GM18498 (cell line): ENCODE results near the gene SMTNL2.

Source experiments
- ATAC-seq: cut with Tn5 transposase; IDR thresholded peaks from one replicate; pipeline ENCODE4 v1.9.1; 2021; ENCODE audit warnings: mild to moderate bottlenecking, moderate library complexity; ENCODE audit not compliant: unreplicated experiment

SMTNL2 gene

DNA sequence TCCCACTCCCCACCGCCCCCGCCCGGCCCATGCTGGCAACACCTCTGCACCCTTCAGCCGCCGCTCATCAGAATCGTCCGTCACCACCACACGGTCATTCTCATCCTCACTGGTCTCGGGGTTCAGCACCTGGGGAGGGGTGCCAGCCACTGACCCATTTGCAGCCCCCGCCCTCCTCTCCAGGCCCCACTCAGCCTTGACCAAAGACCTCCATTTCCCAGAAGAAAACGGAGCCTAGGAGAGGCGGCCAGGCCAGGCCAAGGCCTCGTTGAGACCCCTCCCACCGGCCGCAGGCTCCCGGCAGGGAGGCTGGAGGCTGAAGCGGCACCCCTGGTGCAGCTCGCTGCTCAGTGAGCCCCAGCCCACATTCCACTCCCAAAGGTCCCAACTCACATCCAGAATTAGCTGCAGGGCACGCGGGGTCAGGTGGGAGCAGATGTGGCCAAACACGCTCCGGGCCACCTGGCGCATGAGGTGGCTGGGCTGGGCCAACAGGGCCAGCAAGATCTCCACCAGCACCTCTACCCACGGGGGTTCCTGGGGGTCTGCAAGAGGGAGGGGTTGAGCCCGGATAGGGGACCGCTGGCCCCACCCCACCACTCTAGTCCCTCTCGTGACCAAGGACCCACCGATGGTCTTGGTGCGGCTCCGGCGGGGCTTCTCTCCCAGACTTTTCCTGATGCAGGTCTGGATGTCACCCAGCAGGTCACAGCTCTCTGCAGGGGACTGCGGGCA is 38.9 kb upstream of the SMTNL2 start:
- no peak for ATAC-seq

- no peak for ATAC-seq
Observed at GRCh38 chr17:4547118-4547906, 37.0 kb upstream of the SMTNL2 start.

- no peak for ATAC-seq
Observed at GRCh38 chr17:4548061-4548461, 36.3 kb upstream of the SMTNL2 start.

DNA sequence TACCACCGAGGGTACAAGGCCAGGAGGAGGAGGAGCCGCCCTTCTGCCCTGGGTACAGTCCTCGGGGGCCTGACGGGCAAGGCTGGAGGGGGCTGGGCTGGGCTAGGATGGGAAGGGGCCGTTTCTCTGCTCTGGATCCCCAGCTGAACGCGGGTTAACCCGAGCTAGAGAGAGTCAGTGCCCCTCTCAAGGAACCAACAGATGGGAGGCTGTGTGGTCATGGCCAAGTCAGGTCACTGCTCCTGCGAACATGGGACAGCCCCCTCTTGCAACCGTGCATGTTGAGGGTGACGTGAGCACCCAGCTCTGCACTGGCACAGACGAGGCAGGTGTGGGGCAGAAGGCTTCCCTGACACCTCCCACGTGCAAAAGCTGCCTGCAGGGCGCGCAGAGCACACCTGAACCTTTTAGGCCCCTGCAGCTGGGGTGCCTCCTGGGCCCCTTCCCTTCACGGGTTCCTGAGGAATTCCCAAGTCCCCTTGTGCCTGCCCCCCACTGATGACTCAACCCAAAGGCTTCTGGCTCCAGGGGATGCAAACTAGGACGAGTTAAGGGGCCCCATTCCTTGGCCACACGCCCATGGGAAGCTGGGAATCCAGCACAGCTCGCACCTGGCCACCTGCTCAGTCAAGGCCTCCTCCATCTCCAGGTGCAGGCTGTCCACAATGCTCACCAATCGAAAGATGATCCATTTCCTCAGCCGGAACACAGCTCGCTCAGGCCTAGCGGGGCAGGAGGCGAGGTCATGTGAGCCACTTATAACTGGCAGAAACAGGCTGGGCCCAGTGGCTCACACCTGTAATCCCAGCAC is 35.4 kb upstream of the SMTNL2 start:
- no peak for ATAC-seq

DNA sequence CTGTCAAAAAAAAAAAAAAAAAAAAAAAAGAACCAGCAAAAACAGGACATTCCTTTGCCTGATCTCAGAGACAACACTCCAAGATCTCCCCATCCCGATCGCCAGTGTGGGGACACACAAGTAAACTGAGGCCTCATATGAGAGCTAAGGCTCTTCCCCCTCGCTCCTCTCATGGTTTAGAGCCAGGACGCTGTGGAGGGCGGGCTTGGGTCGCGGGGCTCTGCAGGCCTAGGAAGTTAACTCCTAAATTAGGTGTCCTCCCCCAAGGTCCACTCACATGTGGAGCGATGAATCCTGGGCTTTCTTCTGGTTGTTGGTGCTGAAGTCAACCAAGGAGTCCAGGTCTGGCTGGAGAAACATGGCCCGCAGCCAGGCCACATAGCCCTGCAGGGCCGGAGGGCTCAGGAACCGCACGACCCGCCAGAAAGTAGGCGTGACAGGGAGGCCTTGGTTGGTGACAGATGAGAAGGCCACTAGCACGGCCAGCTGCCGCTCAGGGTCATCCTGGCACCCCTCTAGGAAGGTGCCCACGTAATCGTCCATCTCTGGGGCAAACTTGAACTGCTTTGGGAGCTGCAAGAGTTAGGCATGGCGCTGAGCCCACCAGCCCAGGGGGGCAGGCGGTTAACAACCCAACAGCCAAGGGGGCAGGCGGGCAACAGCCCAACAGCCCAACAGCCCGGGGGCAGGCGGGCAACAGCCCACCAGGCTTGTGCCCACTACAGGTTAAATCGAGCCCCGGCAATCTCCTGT is 34.4 kb upstream of the SMTNL2 start:
- no peak for ATAC-seq

- ATAC-seq = no peak
Observed at GRCh38 chr17:4550534-4551039, 33.7 kb upstream of the SMTNL2 start.

GRCh38 chr17:4551141-4551540 is 33.2 kb upstream of the SMTNL2 start:
- ATAC-seq = no peak

DNA sequence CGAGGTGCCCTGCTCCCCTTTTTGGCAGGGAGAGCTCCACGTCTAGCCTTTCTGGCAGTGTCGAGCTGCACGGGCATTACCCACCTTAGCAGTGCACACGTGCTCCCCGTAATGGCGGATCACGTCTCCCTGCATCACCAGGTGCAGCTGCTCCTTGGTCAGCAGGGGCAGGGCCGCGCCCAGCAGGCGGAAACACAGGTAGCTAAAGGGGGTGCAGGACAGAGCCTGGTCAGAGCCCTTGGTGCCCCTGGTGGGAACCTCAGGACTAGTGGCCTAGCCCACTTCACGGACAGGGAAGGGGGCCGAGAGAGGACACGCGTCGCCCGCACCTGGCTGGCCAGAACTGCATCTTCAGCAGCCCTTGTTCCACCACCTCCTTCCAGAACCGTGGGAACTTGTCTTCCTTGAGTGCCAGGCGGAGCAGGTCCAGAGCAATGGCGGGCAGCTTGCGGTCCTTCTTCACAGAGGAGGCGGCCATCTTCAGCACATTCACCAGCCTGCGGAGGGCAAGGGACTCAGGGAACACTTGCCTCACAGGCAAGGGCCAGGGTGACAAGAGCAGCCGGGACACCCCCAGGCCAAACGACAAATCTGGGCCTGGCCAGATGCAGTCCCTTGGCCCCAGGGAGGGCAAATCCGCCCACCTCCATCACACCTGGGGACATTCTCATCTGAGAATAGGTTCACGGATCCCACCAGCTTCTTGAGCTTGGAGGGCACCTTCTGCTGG is 32.4 kb upstream of the SMTNL2 start:
- no peak for ATAC-seq

GRCh38 chr17:4553669-4554068 is 30.7 kb upstream of the SMTNL2 start:
- ATAC-seq = no peak

DNA sequence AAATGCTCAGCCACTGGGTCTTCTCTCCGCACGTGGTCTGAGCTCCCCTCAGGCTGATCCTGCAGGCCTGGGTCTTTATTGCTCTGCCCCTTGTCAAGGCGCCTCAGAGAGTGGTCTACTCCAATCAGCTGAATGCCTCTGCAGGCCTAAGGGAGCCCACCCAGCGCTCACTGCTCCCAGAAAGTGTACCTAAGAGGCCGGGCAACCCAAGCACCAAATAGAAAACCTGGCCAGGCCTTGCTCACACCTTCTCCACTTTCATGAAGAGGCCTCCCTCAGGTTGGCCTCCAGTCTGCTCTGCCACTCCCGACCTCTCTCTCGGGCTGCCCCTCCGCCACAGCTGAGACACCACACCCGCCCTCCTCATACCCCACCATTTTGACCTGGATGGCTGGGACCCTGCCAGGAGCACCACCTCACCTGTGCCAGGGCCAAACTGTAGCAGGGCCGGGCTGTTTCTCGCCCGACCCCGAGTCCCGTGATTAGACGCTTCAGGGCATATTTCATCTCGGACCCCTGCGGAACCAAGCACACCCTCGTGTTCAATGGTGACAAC is 29.8 kb upstream of the SMTNL2 start:
- peak; percentile 4 for ATAC-seq

DNA sequence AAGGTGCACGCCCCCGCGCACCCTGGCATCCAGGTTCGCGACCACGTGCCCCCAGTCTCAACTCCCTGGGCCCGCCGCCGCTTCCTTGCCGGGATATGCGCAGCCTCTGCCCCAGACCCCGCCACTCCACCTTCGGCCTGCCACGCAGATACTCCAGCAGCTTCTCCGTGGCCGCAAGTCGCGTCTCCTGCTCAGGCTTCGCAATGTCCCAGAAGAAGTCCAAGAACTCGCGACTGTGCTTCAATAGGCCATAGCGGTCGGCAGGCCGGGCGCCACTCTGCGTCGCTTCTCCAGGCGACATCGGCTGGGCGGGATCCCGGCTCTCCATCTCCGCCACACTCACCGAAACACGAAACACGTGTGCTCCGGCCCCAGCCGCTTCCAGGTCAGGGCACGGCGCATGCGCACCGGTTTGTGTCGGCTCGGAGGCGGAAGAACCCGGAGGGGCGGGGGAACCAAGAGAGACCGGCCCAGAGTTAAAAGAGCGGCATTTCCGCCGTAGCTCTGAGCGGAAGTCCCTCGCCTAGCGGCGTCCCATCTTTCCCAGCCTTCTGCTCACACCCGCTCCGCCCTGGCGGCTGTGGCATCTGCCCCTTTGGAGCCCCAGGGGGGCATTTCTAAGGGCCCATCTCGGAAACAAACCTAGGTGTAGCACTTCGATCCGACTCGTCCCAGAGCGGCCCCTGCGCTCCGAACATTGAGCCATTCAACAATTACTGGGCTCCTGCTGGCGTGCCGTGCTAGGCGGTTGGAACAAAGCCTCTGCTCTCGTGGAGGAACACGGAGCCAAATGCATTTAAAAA is 29.1 kb upstream of the SMTNL2 start, which contains the start of gene MYBBP1A:
Gene MYBBP1A, minus strand, starts transcription at position 388 of the 803 bp plus-strand sequence. Its CDS starts 60 bp downstream, at position 328.
- peak; percentile 88 for ATAC-seq

DNA sequence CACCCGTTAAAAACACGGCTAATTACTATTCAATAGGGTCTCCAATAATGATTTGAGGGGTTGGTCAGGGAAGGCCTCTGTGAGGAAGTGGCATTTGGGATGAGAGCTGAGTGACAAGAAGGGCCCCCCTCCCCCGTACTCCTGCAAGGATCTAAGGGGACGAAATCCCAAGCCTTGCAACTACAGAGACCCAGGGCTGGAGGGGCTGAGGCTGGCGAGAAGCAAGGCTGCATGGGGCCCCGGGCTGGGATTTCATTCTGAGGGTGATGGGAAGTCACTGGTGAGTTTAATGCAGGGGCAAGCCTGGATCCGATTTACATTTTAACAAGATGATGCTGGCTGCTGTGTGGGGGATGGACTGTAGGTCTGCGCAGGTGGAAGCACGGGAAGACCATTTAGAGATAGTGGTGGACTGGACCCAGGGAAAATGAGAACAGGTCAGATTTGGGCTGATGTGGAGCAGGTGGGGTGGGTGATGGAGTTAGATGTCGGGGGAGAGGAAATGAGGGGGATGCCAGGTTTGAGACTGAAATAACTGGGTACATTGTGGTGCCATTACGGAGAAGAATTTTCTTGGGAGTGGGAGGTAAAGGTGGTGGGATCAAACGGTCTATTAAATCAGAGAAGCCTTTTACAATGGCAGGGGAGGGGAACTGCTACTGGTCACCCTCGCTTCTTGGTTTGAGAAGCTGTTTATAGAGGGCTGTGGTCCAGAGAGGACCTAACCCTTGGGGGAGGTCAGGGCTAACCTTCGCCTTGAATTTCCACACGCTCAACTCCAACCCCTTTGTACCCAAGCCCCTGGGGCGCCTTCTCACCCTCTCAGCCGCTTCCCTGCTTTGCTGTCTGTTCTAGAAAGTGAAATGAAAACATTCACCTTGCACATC is 28.2 kb upstream of the SMTNL2 start:
- ATAC-seq = no peak

DNA sequence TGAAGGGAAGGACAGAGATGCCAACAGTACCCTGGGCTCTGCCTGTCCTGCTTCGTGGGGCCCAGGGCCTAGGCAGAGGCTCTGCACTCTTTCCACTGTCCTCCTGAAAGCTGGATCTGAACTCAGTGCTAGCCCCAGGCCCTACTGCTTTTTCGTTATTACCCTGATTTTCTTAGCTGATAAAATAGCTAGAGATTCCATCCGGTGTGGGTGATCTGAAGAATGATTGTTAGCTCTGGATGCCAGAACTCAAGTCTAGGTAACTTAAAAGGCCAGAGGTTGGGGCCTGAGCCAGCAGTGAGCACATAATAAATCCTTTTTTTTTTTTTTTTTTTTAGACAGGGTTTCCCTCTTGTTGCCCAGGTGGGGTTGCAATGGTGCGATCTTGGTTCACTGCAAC is 27.3 kb upstream of the SMTNL2 start:
- no peak for ATAC-seq

DNA sequence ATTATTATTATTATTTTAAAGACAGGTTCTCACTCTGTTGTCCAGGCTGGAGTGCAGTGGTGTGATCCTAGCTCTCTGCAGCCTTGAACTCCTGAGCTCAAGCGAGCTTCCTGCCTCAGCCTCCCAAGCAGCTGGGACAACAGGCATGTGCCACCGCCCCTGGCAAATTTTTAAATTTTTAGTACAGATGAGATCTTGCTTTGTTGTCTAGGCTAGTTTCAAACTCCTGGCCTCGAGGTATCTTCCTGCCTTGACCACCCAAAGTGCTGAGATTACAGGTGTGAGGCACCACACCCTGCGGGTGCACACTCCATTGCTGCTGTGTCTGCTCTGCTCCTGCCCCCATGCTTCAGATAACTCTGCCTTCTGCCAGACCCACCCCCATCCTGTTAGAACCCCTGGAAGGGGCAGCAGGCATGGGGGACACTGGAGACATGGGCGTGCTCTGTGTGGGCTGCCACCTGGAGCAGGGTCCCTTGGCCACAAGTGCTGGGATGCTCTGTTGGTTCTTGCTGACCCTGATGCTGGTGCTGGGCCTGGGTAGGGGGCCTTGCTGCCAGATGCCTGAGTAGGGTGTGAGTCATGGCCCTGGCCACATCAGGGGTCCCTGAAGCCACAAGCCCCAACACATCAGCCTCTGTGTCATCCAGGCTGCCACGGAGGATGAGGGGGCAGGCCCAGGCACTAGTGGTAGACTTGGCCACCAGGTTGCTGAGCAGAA is 26.5 kb upstream of the SMTNL2 start:
- ATAC-seq = no peak

DNA sequence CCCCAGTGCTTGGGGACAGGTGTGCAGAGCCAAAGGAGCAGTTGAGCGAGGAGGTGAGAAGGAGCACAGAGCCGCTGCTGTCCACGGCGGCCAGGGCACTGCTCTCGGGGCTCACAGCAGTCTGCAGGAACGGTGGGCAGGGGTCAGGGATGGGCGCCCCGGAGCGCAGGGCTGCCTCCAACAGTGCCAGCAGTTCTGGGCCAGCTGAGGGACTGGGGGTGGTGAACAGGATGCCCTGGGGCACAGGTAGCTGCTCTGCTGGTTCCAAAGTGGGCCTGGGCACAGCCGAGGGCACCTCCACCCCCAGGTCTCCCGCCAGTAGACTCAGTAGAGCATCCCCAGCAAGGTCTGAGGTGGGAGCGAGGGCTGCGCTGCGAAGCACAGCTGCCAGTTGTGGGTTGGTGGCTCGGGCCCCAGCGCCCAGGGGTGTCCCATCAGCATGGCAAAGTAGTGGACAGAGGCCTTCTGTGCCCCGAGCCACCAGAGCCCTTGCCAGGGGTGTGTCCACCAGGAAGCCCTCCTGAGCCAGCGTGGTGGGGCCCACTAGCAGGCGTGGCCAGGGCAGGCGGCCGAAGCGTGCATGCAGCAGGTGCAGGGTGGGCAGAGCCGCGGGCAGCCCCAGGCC is 25.9 kb upstream of the SMTNL2 start:
- ATAC-seq = no peak

DNA sequence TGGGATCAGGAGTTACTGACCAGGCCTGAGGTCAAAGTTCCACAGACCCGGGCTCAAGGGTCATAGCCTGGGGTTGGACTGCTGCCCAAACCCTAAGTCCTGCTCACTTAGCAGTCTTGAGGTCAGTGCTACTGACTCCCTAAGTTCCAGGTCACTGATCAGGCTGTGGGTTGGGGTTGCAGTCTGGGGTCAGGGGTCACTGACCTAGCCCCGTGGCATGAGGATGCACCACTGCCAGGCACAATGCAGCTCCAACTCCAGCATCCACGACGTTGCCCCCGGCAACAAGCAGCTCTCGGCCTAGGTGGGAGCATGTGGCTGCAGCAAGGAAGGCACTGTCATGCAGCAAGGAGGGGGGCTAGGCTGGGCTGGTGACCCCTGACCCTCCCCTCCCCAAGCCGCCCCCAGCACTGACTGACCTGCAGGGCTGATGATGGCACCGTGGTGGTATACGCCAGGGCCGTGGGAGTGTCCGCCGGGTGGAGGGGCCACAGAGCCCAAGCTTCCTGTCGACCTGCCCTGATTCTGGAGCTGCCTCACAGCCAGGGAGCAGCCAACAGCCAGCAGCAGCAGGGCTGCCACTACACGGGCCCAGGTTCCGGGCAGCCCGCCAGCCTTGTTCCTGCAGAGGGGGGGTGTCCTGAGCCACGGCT is 25.1 kb upstream of the SMTNL2 start:
- no peak for ATAC-seq
